Chondrocyte (in vitro differentiated cells): ENCODE measurements around the gene FAM20C. TPM values are rescaled to one million over a fixed set of nuclear protein-coding genes. Genes with fewer than 3 reads are reported as not detected.

Experiments used
- DNase-seq: peaks from one replicate; pipeline ENCODE4 v3.0.0; 2021; ENCODE audit warnings: mixed read lengths, low spot score
- H3K27ac Mint-ChIP-seq: one replicate; pipeline ENCODE4 v1.8.0; 2021; ENCODE audit warnings: mild to moderate bottlenecking, moderate library complexity, mixed read lengths; ENCODE audit not compliant: unreplicated experiment
- H3K27me3 Mint-ChIP-seq: 2 replicates; pipeline ENCODE4 v1.8.0; 2021; ENCODE audit warnings: low read depth, mixed read lengths
- H3K36me3 Mint-ChIP-seq: 2 replicates; pipeline ENCODE4 v1.8.0; 2021; ENCODE audit warnings: low read depth, mixed read lengths
- H3K4me1 Mint-ChIP-seq: 2 replicates; pipeline ENCODE4 v1.8.0; 2021; ENCODE audit warnings: low read depth, mild to moderate bottlenecking, mixed read lengths
- H3K4me3 Mint-ChIP-seq: one replicate; pipeline ENCODE4 v1.8.0; 2021; ENCODE audit warnings: mild to moderate bottlenecking, moderate library complexity, mixed read lengths; ENCODE audit not compliant: unreplicated experiment
- H3K9me3 Mint-ChIP-seq: 2 replicates; pipeline ENCODE4 v1.8.0; 2021; ENCODE audit warnings: low read depth, mixed read lengths
- total RNA-seq: library from RNA; stranded (reverse); gene quantifications from 3 replicates; pipeline ENCODE4 v1.2.1, GENCODE V29; 2021
- TF ChIP-seq, protein P1 (sequence below): fragments of 200-600 bp; sonication (generic); IDR thresholded peaks from 2 replicates; pipeline ENCODE4 v1.5.0; 2021; ENCODE audit warnings: antibody characterized with exemption, mild to moderate bottlenecking, moderate library complexity

FAM20C gene
- total RNA-seq, 1 donor from 2014 or later: 34.4 TPM

DNA sequence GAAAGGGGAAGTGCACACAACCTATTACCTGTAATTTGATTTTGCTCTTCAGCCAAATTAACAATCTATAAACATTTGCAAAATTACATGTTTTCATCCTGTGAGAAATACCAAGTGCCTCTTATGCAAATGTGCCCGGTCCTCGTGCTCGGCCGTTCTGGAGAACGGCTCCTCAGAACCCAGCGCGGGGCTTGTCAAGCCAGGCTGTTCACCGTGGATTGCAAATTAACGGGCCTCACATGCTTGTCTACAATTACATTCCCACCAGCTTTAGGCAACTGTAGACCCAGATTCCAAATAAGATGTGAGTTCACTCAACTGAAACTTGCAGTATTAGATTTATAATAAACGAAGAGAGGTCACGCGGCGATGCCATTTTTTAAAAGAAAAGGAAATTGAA, 106.4 kb downstream of the FAM20C start:
- Mint-ChIP-seq H3K27me3 (peaks cover 9% of the 10 kb centered on the region), H3K4me3 (no peak overlapping the region), H3K4me1 (peaks cover 3% of the 10 kb centered on the region), H3K27ac (no peak overlapping the region), H3K9me3 (no peaks in the 10 kb centered on the region), H3K36me3 (no peaks in the 10 kb centered on the region)
- TF ChIP-seq, protein P1, sequence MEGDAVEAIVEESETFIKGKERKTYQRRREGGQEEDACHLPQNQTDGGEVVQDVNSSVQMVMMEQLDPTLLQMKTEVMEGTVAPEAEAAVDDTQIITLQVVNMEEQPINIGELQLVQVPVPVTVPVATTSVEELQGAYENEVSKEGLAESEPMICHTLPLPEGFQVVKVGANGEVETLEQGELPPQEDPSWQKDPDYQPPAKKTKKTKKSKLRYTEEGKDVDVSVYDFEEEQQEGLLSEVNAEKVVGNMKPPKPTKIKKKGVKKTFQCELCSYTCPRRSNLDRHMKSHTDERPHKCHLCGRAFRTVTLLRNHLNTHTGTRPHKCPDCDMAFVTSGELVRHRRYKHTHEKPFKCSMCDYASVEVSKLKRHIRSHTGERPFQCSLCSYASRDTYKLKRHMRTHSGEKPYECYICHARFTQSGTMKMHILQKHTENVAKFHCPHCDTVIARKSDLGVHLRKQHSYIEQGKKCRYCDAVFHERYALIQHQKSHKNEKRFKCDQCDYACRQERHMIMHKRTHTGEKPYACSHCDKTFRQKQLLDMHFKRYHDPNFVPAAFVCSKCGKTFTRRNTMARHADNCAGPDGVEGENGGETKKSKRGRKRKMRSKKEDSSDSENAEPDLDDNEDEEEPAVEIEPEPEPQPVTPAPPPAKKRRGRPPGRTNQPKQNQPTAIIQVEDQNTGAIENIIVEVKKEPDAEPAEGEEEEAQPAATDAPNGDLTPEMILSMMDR: no peak
- no peak for DNase-seq

DNA sequence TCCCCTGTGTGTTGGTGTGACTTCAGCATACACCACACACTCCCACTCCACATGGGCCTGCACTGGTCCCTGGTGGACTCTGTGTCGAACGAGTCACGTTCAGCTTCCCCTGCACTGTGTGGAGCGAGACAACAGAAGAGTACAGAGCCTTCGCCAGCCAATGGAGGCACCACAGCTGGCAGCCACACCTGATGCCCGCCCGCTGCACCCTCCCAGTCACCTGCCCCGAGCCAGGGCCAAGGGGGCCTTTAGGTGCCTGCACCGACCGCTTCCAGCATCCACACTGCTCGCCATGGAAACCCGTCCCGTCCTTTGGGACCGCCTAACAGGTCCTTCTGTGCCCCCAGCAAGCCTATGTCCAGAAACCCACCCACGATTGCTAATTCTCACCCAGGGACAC, 106.8 kb downstream of the FAM20C start:
- Mint-ChIP-seq H3K27me3 (peaks cover 9% of the 10 kb centered on the region), H3K27ac (no peak overlapping the region), H3K4me3 (no peak overlapping the region), H3K36me3 (no peaks in the 10 kb centered on the region), H3K9me3 (no peaks in the 10 kb centered on the region), H3K4me1 (peaks cover 3% of the 10 kb centered on the region)
- TF ChIP-seq, protein P1: no peak
- no peak for DNase-seq

DNA sequence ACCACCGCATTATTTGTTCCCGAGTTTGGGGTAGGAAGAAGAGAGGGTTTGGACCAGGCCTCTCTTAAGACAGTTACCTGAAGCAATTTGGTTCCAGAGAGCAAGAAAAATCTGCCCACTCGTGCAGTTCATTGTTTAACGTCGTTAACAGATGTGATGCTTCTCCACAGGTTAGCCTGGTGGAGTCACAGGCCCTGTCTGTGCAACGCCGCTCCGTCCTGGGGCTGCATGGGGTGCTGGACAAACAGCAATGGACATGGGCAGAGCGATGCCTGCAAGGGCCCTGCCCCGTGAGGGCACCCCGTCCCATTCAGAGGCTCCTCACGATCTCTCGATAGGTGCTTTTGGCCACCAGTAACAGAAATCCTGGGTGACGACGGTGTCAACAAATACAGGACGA, 107.3 kb downstream of the FAM20C start:
- Mint-ChIP-seq H3K27ac (no peak overlapping the region), H3K4me1 (peaks cover 3% of the 10 kb centered on the region), H3K27me3 (peaks cover 6% of the 10 kb centered on the region), H3K9me3 (no peaks in the 10 kb centered on the region), H3K4me3 (no peak overlapping the region), H3K36me3 (no peaks in the 10 kb centered on the region)
- TF ChIP-seq, protein P1: no peak
- DNase-seq: no peak

DNA sequence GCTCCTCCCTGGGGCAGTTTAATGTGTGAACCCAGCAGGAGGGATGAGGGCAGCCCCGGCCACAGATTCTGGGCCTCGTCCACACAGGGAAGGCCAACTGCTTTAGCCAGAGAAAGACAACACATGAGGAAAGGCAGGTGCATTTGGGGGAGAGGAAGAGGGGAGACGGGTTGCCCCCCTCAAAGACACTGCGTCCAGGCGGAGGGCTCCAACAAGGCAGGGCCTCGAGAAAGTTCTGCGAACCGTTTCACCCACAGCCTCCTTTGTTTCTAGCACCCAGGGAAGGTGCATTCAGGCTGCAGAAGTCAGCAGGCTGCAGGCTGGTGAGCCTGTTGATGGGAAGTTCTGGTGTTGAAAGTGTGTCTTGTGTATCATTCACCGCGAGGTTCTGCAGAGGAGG, 107.7 kb downstream of the FAM20C start:
- peaks cover 6% of the 10 kb centered on the region for H3K27me3 Mint-ChIP-seq
- H3K4me3 Mint-ChIP-seq: no peak overlapping the region
- peaks cover 3% of the 10 kb centered on the region for H3K4me1 Mint-ChIP-seq
- no peak for DNase-seq
- H3K27ac Mint-ChIP-seq: no peak overlapping the region
- TF ChIP-seq, protein P1: no peak
- no peaks in the 10 kb centered on the region for H3K36me3 Mint-ChIP-seq
- H3K9me3 Mint-ChIP-seq: no peaks in the 10 kb centered on the region

DNA sequence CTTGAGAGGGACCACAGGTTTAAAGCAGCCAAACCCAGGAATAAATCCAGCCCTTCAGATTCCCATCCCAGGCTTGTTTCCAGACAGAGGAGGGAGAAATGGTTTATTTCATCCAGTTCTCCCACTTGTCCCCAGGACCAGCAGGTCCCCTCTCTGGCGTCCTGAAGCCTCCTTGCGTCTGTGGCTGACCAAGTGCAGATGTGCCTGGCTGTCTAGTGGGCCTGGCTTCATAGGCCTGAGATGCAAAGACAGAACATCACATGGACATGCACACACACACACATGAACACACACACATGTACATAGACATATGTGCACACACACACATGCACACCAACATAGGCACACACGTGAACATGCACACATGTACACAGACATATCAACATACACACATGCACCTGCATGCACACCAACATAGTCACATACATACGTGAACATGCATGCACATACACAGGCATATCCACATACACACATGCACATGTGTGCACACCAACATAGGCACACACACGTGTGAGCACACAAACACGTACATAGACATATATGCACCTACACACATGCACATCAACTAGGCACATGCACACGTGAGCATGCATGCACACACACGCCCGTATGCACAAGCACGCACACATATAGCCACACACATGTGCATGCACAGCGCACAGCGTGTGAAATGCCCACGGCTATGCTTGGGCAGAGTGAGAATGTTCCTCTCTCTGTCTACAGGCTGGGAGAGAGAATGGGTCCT, 108.3 kb downstream of the FAM20C start:
- peaks cover 5% of the 10 kb centered on the region for H3K27me3 Mint-ChIP-seq
- peaks cover 2% of the 10 kb centered on the region for H3K4me1 Mint-ChIP-seq
- no peaks in the 10 kb centered on the region for H3K9me3 Mint-ChIP-seq
- no peaks in the 10 kb centered on the region for H3K36me3 Mint-ChIP-seq
- H3K27ac Mint-ChIP-seq: no peak overlapping the region
- no peak overlapping the region for H3K4me3 Mint-ChIP-seq
- TF ChIP-seq, protein P1: no peak
- DNase-seq: no peak
